Transverse colon (tissue), 4 donors: ENCODE results near the gene B4GALNT3. TPM values are rescaled to one million over a fixed set of nuclear protein-coding genes. Genes with fewer than 3 reads are reported as not detected.

ENCODE experiments used
- DNase-seq: peaks from one replicate; pipeline ENCODE4 v3.0.0-alpha.2; 2019
- H3K27ac ChIP-seq, 4 donors: fragments of 200-600 bp; sonication (generic); 2 replicates each; pipeline ENCODE4 v1.5.1; 2016 to 2018; ENCODE audit warnings: inconsistent platforms in 4 of 4
- H3K27me3 ChIP-seq: fragments of 200-600 bp; sonication (generic); 2 replicates; pipeline ENCODE4 v1.5.1; 2017; ENCODE audit warnings: inconsistent platforms
- H3K36me3 ChIP-seq, 4 donors: fragments of 200-600 bp; sonication (generic); 2 replicates each; pipeline ENCODE4 v1.5.1; 2017 to 2019; ENCODE audit warnings: inconsistent platforms in 4 of 4
- H3K4me1 ChIP-seq, 4 donors: fragments of 200-600 bp; sonication (generic); 2 replicates each; pipeline ENCODE4 v1.5.1; 2017 to 2020; ENCODE audit warnings: inconsistent platforms in 4 of 4
- H3K4me3 ChIP-seq, 4 donors: fragments of 200-600 bp; sonication (generic); 1 replicate in 1 of 4; 2 replicates in 3 of 4; pipeline versions ENCODE4 v1.5.1 to v1.6.1; 2017 to 2019; ENCODE audit warnings: inconsistent platforms in 4 of 4
- H3K9me3 ChIP-seq, 2 donors: fragments of 200-600 bp; sonication (generic); 2 replicates each; pipeline ENCODE4 v1.5.1; 2017 to 2019; ENCODE audit warnings: inconsistent platforms in 2 of 2
- EP300 ChIP-seq: sonication (generic); formaldehyde crosslinking; IDR thresholded peaks from one replicate; pipeline ENCODE4 v1.6.1; 2017; ENCODE audit warnings: antibody characterized with exemption, low read depth
- POLR2A ChIP-seq: fragments of 450-650 bp; IDR thresholded peaks from one replicate; pipeline ENCODE4 v1.6.1; 2016; ENCODE audit warnings: antibody characterized with exemption, mild to moderate bottlenecking, moderate library complexity
- POLR2AphosphoS5 ChIP-seq, 3 donors: sonication (generic); formaldehyde crosslinking; IDR thresholded peaks; one replicate each; pipeline ENCODE4 v1.6.1; 2016; ENCODE audit warnings: antibody characterized with exemption in 3 of 3
- WGBS, 2 donors: methylation state at CpG; one replicate each; pipeline ENCODE4 v1.1.5; 2018; ENCODE audit warnings: low coverage in 1 of 2; 5-methylcytosine and 5-hydroxymethylcytosine counted together
- in situ Hi-C, 4 donors: fragments of 200-750 bp; cut with MboI; loops; one replicate each; pipeline versions ENCODE4 v1.15.0 to v1.15.1; 2017; ENCODE audit warnings: low sequenced_read_pairs in 3 of 4, low pct_ligation_motif_present in 1 of 4, low pct_unique_long_range_greater_than_20kb in 1 of 4
- intact Hi-C: fragments of 100-400 bp; cut with DNase I; formaldehyde crosslinking; loops from one replicate; pipeline ENCODE4 v1.15.1; 2023; ENCODE audit warnings: low total_unique reads
- total RNA-seq, 4 donors: library from RNA; depleted of rRNA; stranded (reverse); fragments of >200 nt; gene quantifications; one replicate each; pipeline ENCODE4 v1.1.0, GENCODE V29; 2016
- TF ChIP-seq, protein P1 (sequence below), 5 experiments: fragments of 200-600 bp in 3 of 5; fragments of 450-650 bp in 2 of 5; sonication (generic) in 3 of 5; IDR thresholded peaks; 1 replicate in 2 of 5; 2 replicates in 3 of 5; pipeline ENCODE4 v1.5.1; 2016 to 2017; ENCODE audit warnings: antibody characterized with exemption in 5 of 5, inconsistent platforms in 3 of 5, mild to moderate bottlenecking in 2 of 5, moderate library complexity in 1 of 5

B4GALNT3 gene
- total RNA-seq, 4 donors from 2014 or later = 49.8 to 166 (median 93.4) TPM

DNA sequence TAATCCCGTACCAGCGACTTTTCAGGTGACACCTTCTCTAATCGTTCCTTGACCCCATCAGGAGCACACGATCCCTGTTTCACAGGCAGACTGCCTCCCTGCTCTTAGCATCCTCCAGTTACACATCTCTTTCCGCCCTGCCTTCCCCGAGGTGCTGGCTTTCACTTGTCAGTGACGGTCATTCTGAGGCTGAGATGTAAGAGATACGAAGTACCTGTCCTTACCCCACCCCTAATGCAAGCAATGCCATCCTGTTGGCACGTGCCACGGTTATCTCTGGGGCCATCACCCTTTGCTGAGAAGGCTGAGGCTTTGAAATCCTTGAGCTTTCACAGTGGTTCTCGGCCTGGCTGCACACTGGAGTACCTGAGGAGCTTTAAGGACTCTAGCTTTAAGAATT, 24.4 kb downstream of the B4GALNT3 start:
- TF ChIP-seq, protein P1, sequence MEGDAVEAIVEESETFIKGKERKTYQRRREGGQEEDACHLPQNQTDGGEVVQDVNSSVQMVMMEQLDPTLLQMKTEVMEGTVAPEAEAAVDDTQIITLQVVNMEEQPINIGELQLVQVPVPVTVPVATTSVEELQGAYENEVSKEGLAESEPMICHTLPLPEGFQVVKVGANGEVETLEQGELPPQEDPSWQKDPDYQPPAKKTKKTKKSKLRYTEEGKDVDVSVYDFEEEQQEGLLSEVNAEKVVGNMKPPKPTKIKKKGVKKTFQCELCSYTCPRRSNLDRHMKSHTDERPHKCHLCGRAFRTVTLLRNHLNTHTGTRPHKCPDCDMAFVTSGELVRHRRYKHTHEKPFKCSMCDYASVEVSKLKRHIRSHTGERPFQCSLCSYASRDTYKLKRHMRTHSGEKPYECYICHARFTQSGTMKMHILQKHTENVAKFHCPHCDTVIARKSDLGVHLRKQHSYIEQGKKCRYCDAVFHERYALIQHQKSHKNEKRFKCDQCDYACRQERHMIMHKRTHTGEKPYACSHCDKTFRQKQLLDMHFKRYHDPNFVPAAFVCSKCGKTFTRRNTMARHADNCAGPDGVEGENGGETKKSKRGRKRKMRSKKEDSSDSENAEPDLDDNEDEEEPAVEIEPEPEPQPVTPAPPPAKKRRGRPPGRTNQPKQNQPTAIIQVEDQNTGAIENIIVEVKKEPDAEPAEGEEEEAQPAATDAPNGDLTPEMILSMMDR (IDR thresholded peaks at IDR 0.05) = no peak
- TF ChIP-seq EP300 = no peak
- Histone ChIP-seq H3K4me3 (no peak overlapping the region), H3K4me1 (peaks cover 0 to 6% (median 1%) of the 10 kb centered on the region in 4 donors), H3K9me3 (no peaks in the 10 kb centered on the region), H3K27me3 (no peaks in the 10 kb centered on the region), H3K36me3 (no peaks in the 10 kb centered on the region), H3K27ac (no peak overlapping the region)
- in situ Hi-C loops (no loop called here), intact Hi-C loops (no loop called here)
- WGBS, 2 donors = 75 to 77% methylated on average over 4 to 11 of the region's 11 CpGs
- DNase-seq = no peak

DNA sequence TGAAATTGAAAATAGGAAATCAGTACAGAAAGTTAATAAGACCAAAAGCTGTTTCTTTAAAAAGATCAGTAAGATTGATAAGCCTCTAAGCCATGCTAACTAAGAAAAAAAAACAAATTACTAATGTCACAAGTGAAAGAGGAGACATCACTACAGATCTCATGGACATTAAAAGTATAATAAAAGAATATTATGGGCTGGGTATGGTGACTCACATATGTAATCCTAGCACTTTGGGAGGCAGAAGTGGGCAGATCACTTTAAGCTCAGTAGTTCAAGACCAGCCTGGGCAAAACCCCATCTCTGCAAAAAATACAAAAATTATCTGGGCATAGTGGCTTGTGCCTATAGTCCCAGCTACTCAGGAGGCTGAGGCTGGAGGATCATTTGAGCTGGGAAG, 30.5 kb downstream of the B4GALNT3 start:
- DNase-seq = no peak
- no peak overlapping the region for H3K27ac ChIP-seq
- no peak overlapping the region for H3K4me3 ChIP-seq
- no peaks in the 10 kb centered on the region for H3K27me3 ChIP-seq
- H3K36me3 ChIP-seq = no peaks in the 10 kb centered on the region
- in situ Hi-C loops = no loop called here
- TF ChIP-seq POLR2A = no peak
- TF ChIP-seq EP300 = no peak
- TF ChIP-seq POLR2AphosphoS5 (IDR thresholded peaks at IDR 0.05) = no peak
- TF ChIP-seq, protein P1 (IDR thresholded peaks at IDR 0.05) = no peak
- no peaks in the 10 kb centered on the region for H3K4me1 ChIP-seq
- H3K9me3 ChIP-seq = peaks cover 0 to 11% of the 10 kb centered on the region in 2 donors
- intact Hi-C loops = no loop called here

DNA sequence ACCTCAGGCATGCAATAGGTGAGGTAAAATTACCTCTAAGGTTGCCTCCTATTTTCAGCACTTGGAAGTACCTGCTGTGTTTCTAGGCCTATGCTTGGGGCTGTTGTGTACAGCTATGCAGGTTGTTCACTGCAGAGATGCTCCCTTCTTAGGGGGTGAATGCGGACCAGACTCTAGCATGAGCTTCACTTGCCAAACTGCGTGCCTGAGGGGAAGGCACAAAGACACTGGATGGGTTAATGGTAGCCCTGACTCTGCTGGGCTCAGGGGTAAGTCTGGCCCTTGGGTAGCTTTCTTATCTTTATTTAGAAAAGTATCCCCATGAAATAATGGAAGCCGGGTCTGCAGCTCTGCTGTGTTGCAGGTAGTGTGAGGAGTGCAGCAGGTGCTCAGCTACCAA, 35.7 kb downstream of the B4GALNT3 start:
- Histone ChIP-seq H3K27ac (no peak overlapping the region), H3K36me3 (no peaks in the 10 kb centered on the region), H3K9me3 (peaks cover 0 to 6% of the 10 kb centered on the region in 2 donors), H3K27me3 (no peaks in the 10 kb centered on the region), H3K4me1 (peaks cover 0 to 9% (median 6%) of the 10 kb centered on the region in 4 donors), H3K4me3 (no peak overlapping the region)
- in situ Hi-C loops (no loop called here), intact Hi-C loops (no loop called here)
- DNase-seq = no peak
- TF ChIP-seq POLR2AphosphoS5 (IDR thresholded peaks at IDR 0.05) (no peak), EP300 (no peak), POLR2A (no peak)
- TF ChIP-seq, protein P1 (IDR thresholded peaks at IDR 0.05) = no peak
- WGBS, 2 donors = 75 to 94% methylated on average over 2 to 3 of the region's 3 CpGs

DNA sequence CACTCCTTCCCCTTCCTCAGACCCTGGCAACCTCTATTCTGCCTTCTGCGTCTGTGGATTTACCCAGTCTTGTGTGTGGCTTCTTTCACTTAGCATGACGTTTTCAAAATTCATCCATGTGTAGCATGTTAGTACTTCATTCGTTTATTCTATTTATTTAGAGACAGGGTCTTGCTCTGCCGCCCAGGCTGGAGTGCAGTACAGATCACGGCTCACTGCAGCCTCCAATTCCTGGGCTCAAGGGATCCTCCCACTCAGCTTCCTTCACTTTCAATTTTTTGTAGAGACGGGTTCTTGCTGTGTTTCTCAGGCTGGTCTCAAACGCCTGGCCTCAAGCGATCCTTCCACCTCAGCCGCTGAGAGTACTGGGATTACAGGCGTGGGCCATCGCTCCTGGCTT, 37.0 kb downstream of the B4GALNT3 start:
- in situ Hi-C loops (no loop called here), intact Hi-C loops (no loop called here)
- WGBS, 2 donors = 83% methylated on average over 4 to 11 of the region's 11 CpGs

More for the DNA sequence above, 37.0 kb downstream of the B4GALNT3 start:
- Histone ChIP-seq H3K9me3 (no peaks in the 10 kb centered on the region), H3K27me3 (no peaks in the 10 kb centered on the region), H3K4me3 (no peak overlapping the region), H3K4me1 (peaks cover 0 to 11% (median 7%) of the 10 kb centered on the region in 4 donors), H3K36me3 (no peaks in the 10 kb centered on the region), H3K27ac (no peak overlapping the region)
- DNase-seq = no peak
- TF ChIP-seq POLR2AphosphoS5 (IDR thresholded peaks at IDR 0.05) (no peak), POLR2A (no peak), EP300 (no peak)
- TF ChIP-seq, protein P1 (IDR thresholded peaks at IDR 0.05) = no peak
